ENCODE data around the gene WDR86. TPM values are rescaled to one million over a fixed set of nuclear protein-coding genes. Genes with fewer than 3 reads are reported as not detected.

Gene WDR86
- total RNA-seq, 1 experiment from 2014 or later, result not detected

- no peak for DNase-seq (ENCODE audit: low read depth)
Observed at GRCh38 chr7:151352512-151352911, 57.3 kb downstream of the WDR86 start.

GRCh38 chr7:151351967-151352366 is 57.9 kb downstream of the WDR86 start:
- DNase-seq (ENCODE audit: low read depth), result no peak

GRCh38 chr7:151351027-151351426 is 58.8 kb downstream of the WDR86 start:
- no peak for DNase-seq (ENCODE audit: low read depth)

- DNase-seq (ENCODE audit: low read depth), result no peak
Observed at GRCh38 chr7:151349507-151349853, 60.4 kb downstream of the WDR86 start.

- DNase-seq (ENCODE audit: low read depth), result no peak
Observed at GRCh38 chr7:151348970-151349369, 60.9 kb downstream of the WDR86 start.

GRCh38 chr7:151347200-151347599 is 62.6 kb downstream of the WDR86 start:
- DNase-seq (ENCODE audit: low read depth), result no peak

- no peak for DNase-seq (ENCODE audit: low read depth)
Observed at GRCh38 chr7:151346470-151346769, 63.4 kb downstream of the WDR86 start.

GRCh38 chr7:151345576-151346469 is 64.0 kb downstream of the WDR86 start:
- DNase-seq (ENCODE audit: low read depth), result no peak

- DNase-seq (ENCODE audit: low read depth), result no peak
Observed at GRCh38 chr7:151343516-151343915, 66.3 kb downstream of the WDR86 start.

GRCh38 chr7:151342811-151343210 is 67.0 kb downstream of the WDR86 start:
- DNase-seq (ENCODE audit: low read depth), result no peak

GRCh38 chr7:151342102-151342646 is 67.7 kb downstream of the WDR86 start:
- DNase-seq (ENCODE audit: low read depth), result no peak

GRCh38 chr7:151341357-151342101 is 68.3 kb downstream of the WDR86 start, which contains the start of gene NUB1:
Gene NUB1 (plus strand): TSS chr7:151341812. CDS start chr7:151345350, 3,538 bp downstream.
- peak; percentile 79 for DNase-seq (ENCODE audit: low read depth)

GRCh38 chr7:151340794-151341356 is 69.0 kb downstream of the WDR86 start:
- no peak for DNase-seq (ENCODE audit: low read depth)

- DNase-seq (ENCODE audit: low read depth), result no peak
Observed at GRCh38 chr7:151339651-151340382, 70.0 kb downstream of the WDR86 start.

- no peak for DNase-seq (ENCODE audit: low read depth)
Observed at GRCh38 chr7:151338809-151339208, 71.0 kb downstream of the WDR86 start.

GRCh38 chr7:151337346-151337745 is 72.5 kb downstream of the WDR86 start:
- no peak for DNase-seq (ENCODE audit: low read depth)

- DNase-seq (ENCODE audit: low read depth), result no peak
Observed at GRCh38 chr7:151336027-151336708, 73.7 kb downstream of the WDR86 start.

GRCh38 chr7:151334628-151335027 is 75.2 kb downstream of the WDR86 start:
- DNase-seq (ENCODE audit: low read depth), result no peak
